ENCODE measurements around the gene PLPP4. TPM values are rescaled to one million over a fixed set of nuclear protein-coding genes. Genes with fewer than 3 reads are reported as not detected.

The PLPP4 gene
- total and polyA plus RNA-seq, 2 of the 13 experiments (the other 11 are each of a cell fraction or from before 2014, with no cell fraction given): not detected

DNA sequence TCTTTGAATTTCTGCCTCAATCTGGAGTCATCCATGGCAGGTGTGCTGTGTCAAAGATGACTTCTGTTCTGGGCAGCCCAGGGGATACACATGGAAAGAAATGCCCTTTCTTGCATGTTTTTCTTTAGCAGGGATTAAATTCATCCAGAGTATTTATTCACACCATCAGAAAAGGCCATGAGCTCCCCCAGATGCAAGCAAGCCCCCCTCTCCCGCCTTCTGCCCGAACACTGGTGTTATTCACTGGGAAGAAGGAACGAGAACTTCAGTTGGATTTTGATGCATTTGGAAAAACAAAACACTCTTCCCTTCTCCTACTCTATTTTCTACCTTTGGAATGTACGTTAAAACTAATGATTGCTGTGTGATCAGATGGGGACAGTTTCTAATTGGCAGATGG lies 1.4 kb downstream of the PLPP4 start:
- in situ Hi-C loops (cut with HindIII; ENCODE audit: extremely low pct_ligation_motif_present, low pct_unique_long_range_greater_than_20kb): no loop called here
- Histone ChIP-seq H4K20me1 (ENCODE audit: insufficient read depth, low read length) (no peaks in the 10 kb centered on the region), H3K9ac (ENCODE audit: insufficient read depth, low read depth, low read length) (no peak overlapping the region), H3K9me3 (ENCODE audit: low read length) (no peaks in the 10 kb centered on the region), H2AFZ (ENCODE audit: low read length) (no peak overlapping the region), H3K4me1 (ENCODE audit: insufficient read depth, low read length) (no peaks in the 10 kb centered on the region; the same call in 1 of the 2 replicates), H3K4me3 (replicated peaks in 1 of 3; ENCODE audit: insufficient read depth in 1 of 3, low read depth in 2 of 3, low read length in 3 of 3) (no peak overlapping the region), H3K27ac (ENCODE audit: extremely low read length, insufficient read depth, low read length) (no peak overlapping the region), H3K36me3 (replicated peaks in 1 of 2; ENCODE audit: control insufficient read depth in 1 of 2, insufficient read depth in 2 of 2, low read length in 2 of 2) (no peaks in the 10 kb centered on the region), H3K4me2 (ENCODE audit: low read depth, low read length) (no peak overlapping the region), H3K27me3 (ENCODE audit: control insufficient read depth in 1 of 2, insufficient read depth in 2 of 2, low read length in 2 of 2) (peaks cover 5 to 43% of the 10 kb centered on the region in 2 experiments; a peak in 3 of 5 replicates), H3K79me2 (ENCODE audit: insufficient read depth, low read length) (no peaks in the 10 kb centered on the region)
- FAIRE-seq (no peak), ATAC-seq (no peak), DNase-seq (ENCODE audit: low spot score) (no peak)
- TF ChIP-seq ZNF468 (CRISPR knock-in tag; IDR thresholded peaks at IDR 0.05): no peak
- TF ChIP-seq, protein P1, sequence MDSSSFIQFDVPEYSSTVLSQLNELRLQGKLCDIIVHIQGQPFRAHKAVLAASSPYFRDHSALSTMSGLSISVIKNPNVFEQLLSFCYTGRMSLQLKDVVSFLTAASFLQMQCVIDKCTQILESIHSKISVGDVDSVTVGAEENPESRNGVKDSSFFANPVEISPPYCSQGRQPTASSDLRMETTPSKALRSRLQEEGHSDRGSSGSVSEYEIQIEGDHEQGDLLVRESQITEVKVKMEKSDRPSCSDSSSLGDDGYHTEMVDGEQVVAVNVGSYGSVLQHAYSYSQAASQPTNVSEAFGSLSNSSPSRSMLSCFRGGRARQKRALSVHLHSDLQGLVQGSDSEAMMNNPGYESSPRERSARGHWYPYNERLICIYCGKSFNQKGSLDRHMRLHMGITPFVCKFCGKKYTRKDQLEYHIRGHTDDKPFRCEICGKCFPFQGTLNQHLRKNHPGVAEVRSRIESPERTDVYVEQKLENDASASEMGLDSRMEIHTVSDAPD (CRISPR knock-in tag; IDR thresholded peaks at IDR 0.05): no peak
- TF ChIP-seq ZNF230 (CRISPR knock-in tag; IDR thresholded peaks at IDR 0.05): no peak
- TF ChIP-seq, protein P2, sequence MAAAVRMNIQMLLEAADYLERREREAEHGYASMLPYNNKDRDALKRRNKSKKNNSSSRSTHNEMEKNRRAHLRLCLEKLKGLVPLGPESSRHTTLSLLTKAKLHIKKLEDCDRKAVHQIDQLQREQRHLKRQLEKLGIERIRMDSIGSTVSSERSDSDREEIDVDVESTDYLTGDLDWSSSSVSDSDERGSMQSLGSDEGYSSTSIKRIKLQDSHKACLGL (CRISPR knock-in tag; IDR thresholded peaks at IDR 0.05): no peak
- TF ChIP-seq HDAC2 (CRISPR knock-in tag; IDR thresholded peaks at IDR 0.05): no peak
- intact Hi-C loops (cut with micrococcal nuclease; ENCODE audit: unreplicated experiment): no loop called here
- WGBS (ENCODE audit: low lambda C conversion rate): 12% methylated on average over 4 of the region's 4 CpGs
- BruUV-seq (replicated peaks): no TSS peak
- ChIA-PET POLR2A (no interaction called here), CTCF (ENCODE audit: low intra/inter-chr PET ratio, low total read pairs) (no interaction called here)

DNA sequence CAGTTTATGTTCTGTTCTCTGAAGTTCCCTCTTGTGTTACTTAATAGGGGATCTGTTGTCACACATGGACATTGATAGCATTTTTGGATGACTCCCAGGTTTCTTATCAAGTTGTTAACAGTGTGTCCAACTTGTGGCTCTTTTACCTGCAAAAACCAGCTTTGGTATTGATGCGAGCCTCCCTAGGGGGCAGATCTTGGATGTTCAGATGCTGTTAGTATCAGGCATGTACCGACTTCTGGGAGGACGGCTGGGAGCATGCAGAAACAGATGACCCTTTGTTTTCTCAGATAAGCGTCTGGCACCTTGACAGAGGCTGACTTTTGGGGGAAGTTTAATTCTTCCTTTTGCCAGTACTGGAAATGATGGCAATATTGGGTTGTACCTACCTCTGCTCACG lies 2.2 kb downstream of the PLPP4 start:
- BruUV-seq (replicated peaks): no TSS peak
- intact Hi-C loops (cut with micrococcal nuclease; ENCODE audit: unreplicated experiment) (no loop called here), in situ Hi-C loops (cut with HindIII; ENCODE audit: extremely low pct_ligation_motif_present, low pct_unique_long_range_greater_than_20kb) (no loop called here)
- Histone ChIP-seq H3K9me3 (ENCODE audit: low read length) (no peaks in the 10 kb centered on the region), H3K4me1 (ENCODE audit: insufficient read depth, low read length) (no peaks in the 10 kb centered on the region; the same call in 1 of the 2 replicates), H2AFZ (ENCODE audit: low read length) (no peak overlapping the region), H3K36me3 (replicated peaks in 1 of 2; ENCODE audit: control insufficient read depth in 1 of 2, insufficient read depth in 2 of 2, low read length in 2 of 2) (no peaks in the 10 kb centered on the region), H3K4me2 (ENCODE audit: low read depth, low read length) (no peak overlapping the region), H3K79me2 (ENCODE audit: insufficient read depth, low read length) (no peaks in the 10 kb centered on the region), H4K20me1 (ENCODE audit: insufficient read depth, low read length) (no peaks in the 10 kb centered on the region), H3K9ac (ENCODE audit: insufficient read depth, low read depth, low read length) (no peak overlapping the region), H3K4me3 (replicated peaks in 1 of 3; ENCODE audit: insufficient read depth in 1 of 3, low read depth in 2 of 3, low read length in 3 of 3) (no peak overlapping the region), H3K27me3 (ENCODE audit: control insufficient read depth in 1 of 2, insufficient read depth in 2 of 2, low read length in 2 of 2) (peaks cover 5 to 44% of the 10 kb centered on the region in 2 experiments; a peak in 3 of 5 replicates), H3K27ac (ENCODE audit: extremely low read length, insufficient read depth, low read length) (no peak overlapping the region)
- FAIRE-seq: no peak
- WGBS (ENCODE audit: low lambda C conversion rate): 38% methylated on average over 1 of the region's 5 CpGs
- no peak for DNase-seq (ENCODE audit: low spot score)
- TF ChIP-seq ZNF564 (CRISPR knock-in tag; IDR thresholded peaks at IDR 0.05): no peak
- no peak for TF ChIP-seq ZNF326 (CRISPR knock-in tag; IDR thresholded peaks at IDR 0.05; ENCODE audit: borderline replicate concordance)
- TF ChIP-seq ZNF446 (CRISPR knock-in tag; IDR thresholded peaks at IDR 0.05): no peak
- TF ChIP-seq, protein P3, sequence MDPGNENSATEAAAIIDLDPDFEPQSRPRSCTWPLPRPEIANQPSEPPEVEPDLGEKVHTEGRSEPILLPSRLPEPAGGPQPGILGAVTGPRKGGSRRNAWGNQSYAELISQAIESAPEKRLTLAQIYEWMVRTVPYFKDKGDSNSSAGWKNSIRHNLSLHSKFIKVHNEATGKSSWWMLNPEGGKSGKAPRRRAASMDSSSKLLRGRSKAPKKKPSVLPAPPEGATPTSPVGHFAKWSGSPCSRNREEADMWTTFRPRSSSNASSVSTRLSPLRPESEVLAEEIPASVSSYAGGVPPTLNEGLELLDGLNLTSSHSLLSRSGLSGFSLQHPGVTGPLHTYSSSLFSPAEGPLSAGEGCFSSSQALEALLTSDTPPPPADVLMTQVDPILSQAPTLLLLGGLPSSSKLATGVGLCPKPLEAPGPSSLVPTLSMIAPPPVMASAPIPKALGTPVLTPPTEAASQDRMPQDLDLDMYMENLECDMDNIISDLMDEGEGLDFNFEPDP (CRISPR knock-in tag; conservative IDR thresholded peaks at IDR 0.05): no peak
- CTCF ChIA-PET (ENCODE audit: low intra/inter-chr PET ratio, low total read pairs): no interaction called here
- POLR2A ChIA-PET: no interaction called here
- ATAC-seq: no peak

Measured in HepG2 (cell line).